HG02571 (cell line): Measurements from ENCODE around the gene ZDHHC20.

ENCODE experiments used
- ATAC-seq: cut with Tn5 transposase; IDR thresholded peaks from one replicate; pipeline ENCODE4 v1.9.1; 2021; ENCODE audit warnings: mild to moderate bottlenecking, moderate library complexity; ENCODE audit not compliant: unreplicated experiment

Gene ZDHHC20

GRCh38 chr13:21362741-21363140, 96.4 kb downstream of the ZDHHC20 start:
- no peak for ATAC-seq

- no peak for ATAC-seq
These were observed 97.4 kb downstream of the ZDHHC20 start for GRCh38 chr13:21361706-21362105.

DNA sequence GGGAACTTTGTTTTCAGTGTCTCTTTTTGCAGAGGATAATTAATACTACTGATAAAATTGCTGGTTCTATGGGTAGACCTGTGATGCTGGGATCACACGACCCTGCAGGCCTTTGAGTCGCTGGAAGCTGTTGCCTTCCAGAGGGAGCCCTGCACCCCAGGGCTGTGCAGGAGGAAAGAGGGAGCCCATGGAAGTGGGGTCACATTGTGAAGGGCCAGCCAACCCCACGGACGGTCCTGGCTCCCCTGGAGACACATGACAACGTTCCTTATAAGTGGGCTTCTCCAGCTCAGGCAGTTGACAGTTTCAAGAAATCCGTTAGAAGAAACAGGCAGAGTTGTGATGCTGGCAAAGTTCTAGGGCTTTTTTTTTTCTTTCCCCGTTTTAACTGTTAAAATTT, 98.0 kb downstream of the ZDHHC20 start:
- ATAC-seq, result no peak

GRCh38 chr13:21360463-21360862, 98.6 kb downstream of the ZDHHC20 start:
- ATAC-seq, result no peak

GRCh38 chr13:21359855-21360254, 99.2 kb downstream of the ZDHHC20 start:
- no peak for ATAC-seq

DNA sequence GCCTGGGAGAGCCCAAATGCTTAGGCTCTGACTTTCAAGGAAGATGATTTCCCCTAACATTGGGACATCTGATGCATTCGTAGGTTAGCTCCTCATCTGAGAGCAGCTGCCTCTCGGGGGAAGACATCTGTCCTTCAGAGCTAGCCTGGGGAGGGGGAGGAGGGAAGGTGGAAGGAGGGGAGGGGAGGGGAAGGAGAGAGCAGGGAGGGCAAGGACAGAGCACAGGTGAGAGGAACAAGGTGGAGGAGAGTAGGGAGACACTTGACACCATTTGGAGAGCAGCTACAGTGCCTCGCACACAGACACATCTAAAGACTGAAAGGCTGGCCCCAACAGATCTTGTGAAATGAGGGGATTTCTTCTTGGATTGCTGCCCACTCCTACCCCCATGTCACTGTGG, 103.8 kb downstream of the ZDHHC20 start:
- no peak for ATAC-seq

DNA sequence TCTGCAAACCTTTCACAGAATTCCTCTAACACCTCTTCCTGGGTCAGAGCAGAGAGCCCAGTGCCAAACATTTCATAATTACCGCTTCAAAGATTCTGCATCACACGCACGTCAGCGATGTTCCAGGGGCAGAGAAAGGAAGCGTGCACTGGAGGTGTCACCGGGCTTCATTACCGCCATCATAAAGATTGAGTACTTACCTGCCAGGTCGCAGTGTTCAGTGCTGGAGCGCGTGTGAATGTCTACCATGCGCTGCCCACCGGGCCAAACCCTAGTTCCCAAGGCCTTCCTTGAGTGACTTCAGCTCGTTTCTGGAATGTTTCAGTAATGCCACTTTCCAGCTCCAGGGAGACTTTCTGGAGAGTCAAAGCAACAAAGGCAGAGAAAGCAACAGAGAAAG, 104.4 kb downstream of the ZDHHC20 start:
- ATAC-seq, result no peak

- ATAC-seq, result no peak
These were observed 110.5 kb downstream of the ZDHHC20 start for GRCh38 chr13:21348488-21349120.

- ATAC-seq, result no peak
These were observed 111.3 kb downstream of the ZDHHC20 start for GRCh38 chr13:21347753-21348318.

DNA sequence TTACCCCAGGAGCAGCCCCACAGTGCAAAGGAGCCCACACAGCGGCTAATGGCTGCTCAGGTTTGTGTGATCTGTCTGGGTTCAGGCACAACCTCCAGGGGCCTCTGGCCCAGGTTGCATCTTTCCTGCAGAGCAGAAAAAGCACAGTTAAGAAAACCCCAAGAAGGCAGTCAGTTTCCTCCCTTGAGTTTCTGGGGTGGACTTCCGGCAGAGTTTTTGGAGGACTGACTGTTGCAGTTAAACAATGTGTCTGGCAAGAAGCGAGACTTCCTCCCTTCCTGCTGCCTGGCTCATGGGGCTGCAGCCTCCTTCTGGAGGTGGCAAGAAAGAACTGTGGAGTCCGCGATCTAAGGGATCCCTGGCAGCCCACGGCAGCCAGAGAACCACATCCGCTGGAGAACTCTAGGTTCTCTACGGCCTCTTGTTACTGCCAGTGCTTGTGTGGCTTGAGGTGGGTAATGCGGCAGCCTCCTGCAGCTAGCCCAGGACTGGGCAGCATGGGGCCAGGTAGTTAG, 114.4 kb downstream of the ZDHHC20 start:
- no peak for ATAC-seq

- ATAC-seq, result no peak
These were observed 115.4 kb downstream of the ZDHHC20 start for GRCh38 chr13:21343659-21344058.

GRCh38 chr13:21342699-21343442, 116.2 kb downstream of the ZDHHC20 start:
- ATAC-seq, result no peak

GRCh38 chr13:21341637-21342422, 117.3 kb downstream of the ZDHHC20 start:
- ATAC-seq, result no peak

GRCh38 chr13:21338639-21339278, 120.3 kb downstream of the ZDHHC20 start:
- no peak for ATAC-seq

- no peak for ATAC-seq
These were observed 120.9 kb downstream of the ZDHHC20 start for GRCh38 chr13:21338156-21338555.

DNA sequence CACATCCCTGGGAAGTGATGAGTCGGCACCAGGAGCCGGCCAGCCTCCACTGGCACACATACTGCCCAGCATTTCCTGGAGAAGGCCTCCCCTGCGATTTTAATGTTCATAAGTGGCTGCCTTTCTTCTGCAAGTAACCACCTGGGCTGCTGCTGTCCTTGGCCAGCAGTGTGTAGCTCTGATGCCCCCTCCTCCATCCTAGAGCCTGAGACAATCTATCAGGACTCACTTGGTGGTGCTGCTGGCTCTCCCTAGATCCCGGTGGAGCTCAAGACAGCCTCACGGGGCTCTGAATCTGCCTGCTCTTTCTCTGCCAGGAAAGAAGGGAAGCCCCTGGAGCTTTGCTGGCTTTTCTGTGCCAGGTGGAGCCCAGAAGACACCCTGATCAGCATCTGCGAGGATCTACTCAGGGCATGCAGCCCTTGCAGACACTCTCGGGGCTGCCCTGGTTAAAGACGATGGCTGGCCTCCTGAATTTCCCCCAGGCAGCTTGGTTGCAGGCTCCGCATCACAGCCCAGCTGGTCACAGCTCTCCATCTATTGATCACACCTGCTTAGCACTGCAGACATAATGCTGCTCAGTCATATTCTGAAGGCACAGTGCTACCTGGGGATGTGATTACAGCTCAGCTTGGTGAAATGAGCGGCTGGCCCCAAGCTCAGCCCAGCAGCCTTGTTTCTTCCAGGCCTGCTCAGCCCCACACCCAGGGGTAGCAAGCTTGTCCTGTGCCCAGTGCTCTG, 122.3 kb downstream of the ZDHHC20 start:
- ATAC-seq, result no peak

GRCh38 chr13:21333186-21333585, 125.9 kb downstream of the ZDHHC20 start:
- ATAC-seq, result no peak

- ATAC-seq, result peak; percentile 74
These were observed 128.8 kb downstream of the ZDHHC20 start for GRCh38 chr13:21330126-21330861.

- no peak for ATAC-seq
These were observed 130.1 kb downstream of the ZDHHC20 start for GRCh38 chr13:21328836-21329477.
